Measurements from ENCODE around the gene MAP3K14.
A peak's percentile ranks its signal among the peaks of the same experiment; 100 is the strongest.

MAP3K14 gene

GRCh38 chr17:45361451-45361850 lies 44.6 kb upstream of the MAP3K14 start:
- no peak for DNase-seq
- Histone ChIP-seq H3K4me2 (ENCODE audit: low read length) (no peak overlapping the region), H3K36me3 (ENCODE audit: control insufficient read depth, insufficient read depth, low read length) (no peaks in the 10 kb centered on the region), H3K4me1 (ENCODE audit: control insufficient read depth, low read depth, low read length) (peaks cover 3% of the 10 kb centered on the region), H3K27me3 (ENCODE audit: insufficient read depth, low read length, poor library complexity) (no peaks in the 10 kb centered on the region), H3K18ac (ENCODE audit: low read length) (no peak overlapping the region), H4K5ac (ENCODE audit: low read length) (no peak overlapping the region), H2AK5ac (ENCODE audit: low read length) (no peak overlapping the region), H3K56ac (ENCODE audit: low read length) (no peak overlapping the region), H4K8ac (ENCODE audit: low read depth, low read length) (no peak overlapping the region), H3K4me3 (ENCODE audit: low read length) (no peak overlapping the region), H3K9ac (ENCODE audit: low read length) (no peak overlapping the region), H3K4ac (ENCODE audit: low read depth, low read length) (no peak overlapping the region), H3K27ac (ENCODE audit: low read depth, low read length) (no peak overlapping the region), H3K23ac (ENCODE audit: low read length) (no peak overlapping the region), H3K79me2 (ENCODE audit: control insufficient read depth, insufficient read depth, low read length) (no peaks in the 10 kb centered on the region), H2BK120ac (ENCODE audit: low read depth, low read length) (no peak overlapping the region), H2BK5ac (ENCODE audit: low read length) (no peak overlapping the region), H2BK15ac (replicated peaks; ENCODE audit: low read depth) (no peak overlapping the region), H3K79me1 (ENCODE audit: low read length) (no peaks in the 10 kb centered on the region)
- no CpG with 5 or more reads among the region's 3 CpGs for WGBS (ENCODE audit: extremely low coverage, insufficient coverage, low lambda C conversion rate)

- H2AK5ac ChIP-seq (ENCODE audit: low read length), result no peak overlapping the region
- H2BK15ac ChIP-seq (replicated peaks; ENCODE audit: low read depth), result no peak overlapping the region
- H3K79me2 ChIP-seq (ENCODE audit: control insufficient read depth, insufficient read depth, low read length), result no peaks in the 10 kb centered on the region
- no peak overlapping the region for H2BK120ac ChIP-seq (ENCODE audit: low read depth, low read length)
- H3K4me3 ChIP-seq (ENCODE audit: low read length), result no peak overlapping the region
- H3K27ac ChIP-seq (ENCODE audit: low read depth, low read length), result no peak overlapping the region
- no CpG with 5 or more reads among the region's 5 CpGs for WGBS (ENCODE audit: extremely low coverage, insufficient coverage, low lambda C conversion rate)
- H3K23ac ChIP-seq (ENCODE audit: low read length), result no peak overlapping the region
- no peak overlapping the region for H3K18ac ChIP-seq (ENCODE audit: low read length)
- no peaks in the 10 kb centered on the region for H3K36me3 ChIP-seq (ENCODE audit: control insufficient read depth, insufficient read depth, low read length)
- no peak overlapping the region for H3K56ac ChIP-seq (ENCODE audit: low read length)
- no peak overlapping the region for H2BK5ac ChIP-seq (ENCODE audit: low read length)
- H3K4ac ChIP-seq (ENCODE audit: low read depth, low read length), result no peak overlapping the region
- H3K4me2 ChIP-seq (ENCODE audit: low read length), result no peak overlapping the region
- H3K27me3 ChIP-seq (ENCODE audit: insufficient read depth, low read length, poor library complexity), result no peaks in the 10 kb centered on the region
- H3K9ac ChIP-seq (ENCODE audit: low read length), result no peak overlapping the region
- H4K5ac ChIP-seq (ENCODE audit: low read length), result no peak overlapping the region
- no peaks in the 10 kb centered on the region for H3K79me1 ChIP-seq (ENCODE audit: low read length)
- no peak overlapping the region for H4K8ac ChIP-seq (ENCODE audit: low read depth, low read length)
- DNase-seq, result no peak
- no peaks in the 10 kb centered on the region for H3K4me1 ChIP-seq (ENCODE audit: control insufficient read depth, low read depth, low read length)
Observed at GRCh38 chr17:45357364-45357997, 40.7 kb upstream of the MAP3K14 start.

- Histone ChIP-seq H3K4me3 (ENCODE audit: low read length) (no peak overlapping the region), H3K79me2 (ENCODE audit: control insufficient read depth, insufficient read depth, low read length) (no peaks in the 10 kb centered on the region), H3K36me3 (ENCODE audit: control insufficient read depth, insufficient read depth, low read length) (no peaks in the 10 kb centered on the region), H2BK15ac (replicated peaks; ENCODE audit: low read depth) (no peak overlapping the region), H3K4me2 (ENCODE audit: low read length) (no peak overlapping the region), H4K8ac (ENCODE audit: low read depth, low read length) (no peak overlapping the region), H2AK5ac (ENCODE audit: low read length) (no peak overlapping the region), H3K23ac (ENCODE audit: low read length) (no peak overlapping the region), H2BK120ac (ENCODE audit: low read depth, low read length) (no peak overlapping the region), H3K4me1 (ENCODE audit: control insufficient read depth, low read depth, low read length) (no peaks in the 10 kb centered on the region), H3K4ac (ENCODE audit: low read depth, low read length) (no peak overlapping the region), H3K79me1 (ENCODE audit: low read length) (no peaks in the 10 kb centered on the region), H3K9ac (ENCODE audit: low read length) (no peak overlapping the region), H4K5ac (ENCODE audit: low read length) (no peak overlapping the region), H2BK5ac (ENCODE audit: low read length) (no peak overlapping the region), H3K27me3 (ENCODE audit: insufficient read depth, low read length, poor library complexity) (no peaks in the 10 kb centered on the region), H3K18ac (ENCODE audit: low read length) (no peak overlapping the region), H3K56ac (ENCODE audit: low read length) (no peak overlapping the region), H3K27ac (ENCODE audit: low read depth, low read length) (no peak overlapping the region)
- DNase-seq, result peak; percentile 50
- no CpG with 5 or more reads among the region's 2 CpGs for WGBS (ENCODE audit: extremely low coverage, insufficient coverage, low lambda C conversion rate)
Observed at GRCh38 chr17:45355087-45355486, 38.3 kb upstream of the MAP3K14 start.

GRCh38 chr17:45353043-45353442 lies 36.2 kb upstream of the MAP3K14 start:
- Histone ChIP-seq H3K23ac (ENCODE audit: low read length) (no peak overlapping the region), H3K9ac (ENCODE audit: low read length) (no peak overlapping the region), H3K27ac (ENCODE audit: low read depth, low read length) (no peak overlapping the region), H3K27me3 (ENCODE audit: insufficient read depth, low read length, poor library complexity) (no peaks in the 10 kb centered on the region), H4K8ac (ENCODE audit: low read depth, low read length) (no peak overlapping the region), H2AK5ac (ENCODE audit: low read length) (no peak overlapping the region), H3K36me3 (ENCODE audit: control insufficient read depth, insufficient read depth, low read length) (no peaks in the 10 kb centered on the region), H3K4me2 (ENCODE audit: low read length) (no peak overlapping the region), H3K56ac (ENCODE audit: low read length) (no peak overlapping the region), H2BK120ac (ENCODE audit: low read depth, low read length) (no peak overlapping the region), H3K79me1 (ENCODE audit: low read length) (no peaks in the 10 kb centered on the region), H3K4me1 (ENCODE audit: control insufficient read depth, low read depth, low read length) (no peaks in the 10 kb centered on the region), H3K79me2 (ENCODE audit: control insufficient read depth, insufficient read depth, low read length) (no peaks in the 10 kb centered on the region), H2BK5ac (ENCODE audit: low read length) (no peak overlapping the region), H3K4ac (ENCODE audit: low read depth, low read length) (no peak overlapping the region), H2BK15ac (replicated peaks; ENCODE audit: low read depth) (no peak overlapping the region), H3K18ac (ENCODE audit: low read length) (no peak overlapping the region), H3K4me3 (ENCODE audit: low read length) (no peak overlapping the region), H4K5ac (ENCODE audit: low read length) (no peak overlapping the region)
- no peak for DNase-seq
- no CpG with 5 or more reads among the region's 4 CpGs for WGBS (ENCODE audit: extremely low coverage, insufficient coverage, low lambda C conversion rate)

- H3K23ac ChIP-seq (ENCODE audit: low read length), result no peak overlapping the region
- H3K79me2 ChIP-seq (ENCODE audit: control insufficient read depth, insufficient read depth, low read length), result no peaks in the 10 kb centered on the region
- H2BK5ac ChIP-seq (ENCODE audit: low read length), result no peak overlapping the region
- H3K4me2 ChIP-seq (ENCODE audit: low read length), result no peak overlapping the region
- H2BK120ac ChIP-seq (ENCODE audit: low read depth, low read length), result no peak overlapping the region
- H4K8ac ChIP-seq (ENCODE audit: low read depth, low read length), result no peak overlapping the region
- no peaks in the 10 kb centered on the region for H3K4me1 ChIP-seq (ENCODE audit: control insufficient read depth, low read depth, low read length)
- H3K27ac ChIP-seq (ENCODE audit: low read depth, low read length), result no peak overlapping the region
- no peaks in the 10 kb centered on the region for H3K27me3 ChIP-seq (ENCODE audit: insufficient read depth, low read length, poor library complexity)
- no peaks in the 10 kb centered on the region for H3K36me3 ChIP-seq (ENCODE audit: control insufficient read depth, insufficient read depth, low read length)
- no peak overlapping the region for H2BK15ac ChIP-seq (replicated peaks; ENCODE audit: low read depth)
- H3K4ac ChIP-seq (ENCODE audit: low read depth, low read length), result no peak overlapping the region
- H4K5ac ChIP-seq (ENCODE audit: low read length), result no peak overlapping the region
- no peak for DNase-seq
- WGBS (ENCODE audit: extremely low coverage, insufficient coverage, low lambda C conversion rate), result no CpG with 5 or more reads among the region's 2 CpGs
- H3K79me1 ChIP-seq (ENCODE audit: low read length), result no peaks in the 10 kb centered on the region
- no peak overlapping the region for H3K18ac ChIP-seq (ENCODE audit: low read length)
- no peak overlapping the region for H3K56ac ChIP-seq (ENCODE audit: low read length)
- no peak overlapping the region for H2AK5ac ChIP-seq (ENCODE audit: low read length)
- no peak overlapping the region for H3K4me3 ChIP-seq (ENCODE audit: low read length)
- H3K9ac ChIP-seq (ENCODE audit: low read length), result no peak overlapping the region
Observed at GRCh38 chr17:45351831-45352230, 35.0 kb upstream of the MAP3K14 start.

GRCh38 chr17:45347444-45347843 lies 30.6 kb upstream of the MAP3K14 start:
- H3K4me2 ChIP-seq (ENCODE audit: low read length), result no peak overlapping the region
- WGBS (ENCODE audit: extremely low coverage, insufficient coverage, low lambda C conversion rate), result no CpG with 5 or more reads among the region's 6 CpGs

More at GRCh38 chr17:45347444-45347843, 30.6 kb upstream of the MAP3K14 start:
- no peak overlapping the region for H2AK5ac ChIP-seq (ENCODE audit: low read length)
- H3K4me1 ChIP-seq (ENCODE audit: control insufficient read depth, low read depth, low read length), result no peaks in the 10 kb centered on the region
- no peak overlapping the region for H2BK120ac ChIP-seq (ENCODE audit: low read depth, low read length)
- no peak overlapping the region for H3K23ac ChIP-seq (ENCODE audit: low read length)
- no peaks in the 10 kb centered on the region for H3K79me2 ChIP-seq (ENCODE audit: control insufficient read depth, insufficient read depth, low read length)
- no peak overlapping the region for H3K18ac ChIP-seq (ENCODE audit: low read length)
- no peak overlapping the region for H2BK5ac ChIP-seq (ENCODE audit: low read length)
- H4K5ac ChIP-seq (ENCODE audit: low read length), result no peak overlapping the region
- H3K79me1 ChIP-seq (ENCODE audit: low read length), result no peaks in the 10 kb centered on the region
- H3K4ac ChIP-seq (ENCODE audit: low read depth, low read length), result no peak overlapping the region
- H3K56ac ChIP-seq (ENCODE audit: low read length), result no peak overlapping the region
- no peak overlapping the region for H3K4me3 ChIP-seq (ENCODE audit: low read length)
- H4K8ac ChIP-seq (ENCODE audit: low read depth, low read length), result no peak overlapping the region
- DNase-seq, result no peak
- H3K27ac ChIP-seq (ENCODE audit: low read depth, low read length), result no peak overlapping the region
- no peak overlapping the region for H2BK15ac ChIP-seq (replicated peaks; ENCODE audit: low read depth)
- no peaks in the 10 kb centered on the region for H3K27me3 ChIP-seq (ENCODE audit: insufficient read depth, low read length, poor library complexity)
- H3K9ac ChIP-seq (ENCODE audit: low read length), result no peak overlapping the region
- no peaks in the 10 kb centered on the region for H3K36me3 ChIP-seq (ENCODE audit: control insufficient read depth, insufficient read depth, low read length)

Measured in mesendoderm (in vitro differentiated cells).